Tibial nerve (tissue), 3 donors: ENCODE results near the gene SEPTIN5.

Experiments used
- CTCF ChIP-seq, 5 experiments: fragments of 200-600 bp in 3 of 5; fragments of 450-650 bp in 2 of 5; sonication (generic) in 3 of 5; IDR thresholded peaks; one replicate each; pipeline ENCODE4 v1.5.1; 2016 to 2019; ENCODE audit warnings: antibody characterized with exemption in 5 of 5, mild to moderate bottlenecking in 3 of 5, moderate library complexity in 2 of 5
- POLR2A ChIP-seq, 2 donors: fragments of 450-650 bp; IDR thresholded peaks; one replicate each; pipeline ENCODE4 v1.6.1; 2017; ENCODE audit warnings: antibody characterized with exemption in 2 of 2, mild to moderate bottlenecking in 2 of 2, moderate library complexity in 2 of 2

GRCh38 chr22:19743081-19743480 lies 28.8 kb downstream of the SEPTIN5 start:
- TF ChIP-seq POLR2A (IDR thresholded peaks at IDR 0.05) (no peak), CTCF (IDR thresholded peaks at IDR 0.05) (no peak)
